GM12878 (cell line): ENCODE results near the gene EXOSC10. TPM values are rescaled to one million over a fixed set of nuclear protein-coding genes. Genes with fewer than 3 reads are reported as not detected.

Experiments
- ATAC-seq: fragments of 200-7000 bp; cut with Tn5 transposase; 3 replicates; pipeline ENCODE4 v1.9.1; 2020; ENCODE audit warnings: mild to moderate bottlenecking, moderate library complexity
- BruUV-seq: library from RNA; stranded (reverse); fragments of 400-500 nt; replicated peaks from 2 replicates; lab custom pipeline; 2021; lab: Mats Ljungman, UMichigan
- CTCF ChIA-PET: fragments of 300-600 bp; sonication (Branson Sonifier 250); formaldehyde crosslinking; extraction: SDS; loops from one replicate; lab custom pipeline; 2021; ENCODE audit warnings: inconsistent platforms; lab: Yijun Ruan, JAX
- POLR2A ChIA-PET: fragments of 350-600 bp; formaldehyde crosslinking; extraction: SDS; loops from one replicate; lab custom pipeline; 2021; ENCODE audit warnings: inconsistent platforms; lab: Charles Lee
- RAD21 ChIA-PET: fragments of 300-600 bp; sonication (Branson Sonifier 250); formaldehyde crosslinking; loops from one replicate; lab custom pipeline; 2023; ENCODE audit warnings: antibody characterized with exemption; ENCODE audit not compliant: unreplicated experiment; lab: Charles Lee
- SMC1A ChIA-PET: fragments of 300-600 bp; sonication (Branson Sonifier 250); formaldehyde crosslinking; loops from one replicate; lab custom pipeline; 2023; ENCODE audit not compliant: unreplicated experiment, uncharacterized antibody; lab: Charles Lee
- DNase-seq: peaks from one replicate; pipeline ENCODE4 v3.0.0-alpha.2; 2011; ENCODE audit warnings: low read depth, low spot score
- FAIRE-seq: peaks from 3 replicates; lab custom pipeline; 2011; peaks lifted over from hg19 to GRCh38; lab: Jason Lieb, UNC
- H2AFZ ChIP-seq: 2 replicates; pipeline ENCODE4 v1.6.0; 2011; ENCODE audit warnings: low read depth, low read length, control low read depth; ENCODE audit not compliant: control insufficient read depth
- H3K27ac ChIP-seq: 2 replicates; pipeline ENCODE4 v1.5.1; 2011; ENCODE audit warnings: control low read depth; ENCODE audit not compliant: control insufficient read depth, insufficient read depth
- H3K27me3 ChIP-seq, 2 experiments: replicated peaks in 1 of 2; 2 replicates each; pipeline versions ENCODE4 v1.6.0 to v1.6.1; 2011; ENCODE audit warnings: low read length in 1 of 2; ENCODE audit not compliant: control insufficient read depth in 2 of 2, insufficient read depth in 2 of 2
- H3K36me3 ChIP-seq, 2 experiments: 2 replicates each; pipeline ENCODE4 v1.5.1; 2011; ENCODE audit warnings: low read length in 1 of 2; ENCODE audit not compliant: control insufficient read depth in 2 of 2, insufficient read depth in 2 of 2
- H3K4me1 ChIP-seq: 2 replicates; pipeline ENCODE4 v1.6.1; 2011; ENCODE audit warnings: mild to moderate bottlenecking, low read length, moderate library complexity, mixed read lengths; ENCODE audit not compliant: control insufficient read depth, insufficient read depth
- H3K4me2 ChIP-seq: 2 replicates; pipeline ENCODE4 v1.6.0; 2011; ENCODE audit warnings: control low read depth; ENCODE audit not compliant: control insufficient read depth, insufficient read depth
- H3K4me3 ChIP-seq: fragments of 200-600 bp; sonication (generic); 2 replicates; pipeline ENCODE4 v1.5.1; 2016
- H3K79me2 ChIP-seq: 2 replicates; pipeline ENCODE4 v1.6.0; 2011; ENCODE audit warnings: low read length; ENCODE audit not compliant: control insufficient read depth, insufficient read depth
- H3K9ac ChIP-seq: 2 replicates; pipeline ENCODE4 v1.8.0; 2011; ENCODE audit warnings: low read length, control low read depth, mixed read lengths; ENCODE audit not compliant: control insufficient read depth, insufficient read depth
- H3K9me3 ChIP-seq: replicated peaks from 3 replicates; pipeline ENCODE4 v1.5.1; 2011; ENCODE audit warnings: mild to moderate bottlenecking, low read length; ENCODE audit not compliant: control insufficient read depth, insufficient read depth
- H4K20me1 ChIP-seq: 2 replicates; pipeline ENCODE4 v1.6.0; 2011; ENCODE audit not compliant: control insufficient read depth, insufficient read depth
- ATF2 ChIP-seq: IDR thresholded peaks from 2 replicates; pipeline ENCODE4 v1.6.1; 2012; ENCODE audit warnings: low read length, inconsistent platforms
- BCLAF1 ChIP-seq: fragments of 450-650 bp; IDR thresholded peaks from 2 replicates; pipeline ENCODE4 v1.6.1; 2017; ENCODE audit warnings: antibody characterized with exemption, mild to moderate bottlenecking, moderate library complexity
- BHLHE40 ChIP-seq, 2 experiments: fragments of 450-650 bp in 1 of 2; IDR thresholded peaks; 2 replicates each; pipeline ENCODE4 v1.6.1; 2011 to 2017; ENCODE audit warnings: low read depth in 2 of 2, borderline replicate concordance in 1 of 2, improper control_type of control experiment in 1 of 2, low read length in 1 of 2, mild to moderate bottlenecking in 1 of 2
- BRCA1 ChIP-seq: IDR thresholded peaks from 2 replicates; pipeline ENCODE4 v1.6.1; 2011; ENCODE audit warnings: low read depth, low read length, improper control_type of control experiment
- HDAC2 ChIP-seq: fragments of 200-600 bp; sonication (generic); IDR thresholded peaks from 2 replicates; pipeline ENCODE4 v1.6.1; 2017
- NBN ChIP-seq: fragments of 450-650 bp; IDR thresholded peaks from 2 replicates; pipeline ENCODE4 v1.6.1; 2016
- NRF1 ChIP-seq: conservative IDR thresholded peaks from 2 replicates; pipeline ENCODE4 v1.6.1; 2011; ENCODE audit warnings: mild to moderate bottlenecking, low read depth, low read length, improper control_type of control experiment
- RBBP5 ChIP-seq: fragments of 200-600 bp; sonication (generic); conservative IDR thresholded peaks from 2 replicates; pipeline ENCODE4 v1.6.1; 2016
- RELB ChIP-seq: fragments of 450-650 bp; IDR thresholded peaks from 2 replicates; pipeline ENCODE4 v1.6.1; 2017; ENCODE audit warnings: low read depth, mild to moderate bottlenecking, moderate library complexity
- SIX5 ChIP-seq: IDR thresholded peaks from 2 replicates; pipeline ENCODE4 v1.6.1; 2011; ENCODE audit warnings: mild to moderate bottlenecking, low read depth, low read length, moderate library complexity; ENCODE audit not compliant: severe bottlenecking
- SPI1 ChIP-seq: IDR thresholded peaks from 2 replicates; pipeline ENCODE4 v1.6.1; 2011; ENCODE audit warnings: low read depth, mild to moderate bottlenecking, low read length, moderate library complexity, borderline replicate concordance; ENCODE audit not compliant: insufficient read depth
- TAF1 ChIP-seq: IDR thresholded peaks from 2 replicates; pipeline ENCODE4 v1.6.1; 2011; ENCODE audit warnings: mild to moderate bottlenecking, low read depth, low read length, borderline replicate concordance
- TARDBP ChIP-seq: IDR thresholded peaks from 2 replicates; pipeline ENCODE4 v1.6.1; 2016; ENCODE audit warnings: borderline replicate concordance
- TCF3 ChIP-seq: IDR thresholded peaks from 2 replicates; pipeline ENCODE4 v1.6.1; 2012; ENCODE audit warnings: low read depth, mild to moderate bottlenecking, low read length, borderline replicate concordance; ENCODE audit not compliant: insufficient read depth
- WGBS: methylation state at CpG from one replicate; pipeline ENCODE4 v1.1.6; 2016; ENCODE audit warnings: low lambda C conversion rate; ENCODE audit not compliant: insufficient replicate concordance, insufficient coverage; ENCODE audit errors: missing lambda C conversion rate; 5-methylcytosine and 5-hydroxymethylcytosine counted together
- in situ Hi-C: fragments of 300-500 bp; cut with MboI; formaldehyde crosslinking; loops from 9 replicates; pipeline ENCODE4 v1.14.3; 2018; ENCODE audit warnings: mixed read lengths
- intact Hi-C: fragments of 100-400 bp; cut with micrococcal nuclease; formaldehyde crosslinking; loops from one replicate; pipeline ENCODE4 v1.14.2; 2022; ENCODE audit not compliant: unreplicated experiment
- polyA plus RNA-seq, 11 experiments: library from polyadenylated mRNA; depleted of rRNA in 4 of 11; unstranded in 6 of 11; stranded (reverse) in 5 of 11; fragments of >200 nt; fragmentation: Nextera tagmentation in 4 of 11; fragmentation: Illumina TruSeq in 1 of 11; extraction: Ambion mirVana in 4 of 11; extraction: Trizol in 1 of 11; gene quantifications; 1 replicate in 1 of 11; 2 replicates in 10 of 11; pipeline versions ENCODE4 v1.2.1 to v1.2.3, GENCODE V29; 2011 to 2016; ENCODE audit warnings: inconsistent platforms in 2 of 11, missing spikeins in 2 of 11, low read depth in 1 of 11
- total RNA-seq, 4 experiments: library from RNA; depleted of rRNA in 3 of 4; stranded (reverse); fragments of >200 nt in 3 of 4; fragmentation: Illumina TruSeq in 1 of 4; extraction: Trizol in 1 of 4; gene quantifications; 2 replicates each; pipeline versions ENCODE4 v1.2.1 to v1.2.3, GENCODE V29; 2013 to 2021

Gene EXOSC10
- total and polyA plus RNA-seq, 10 of the 15 experiments (the other 5 are each of a cell fraction or from before 2014, with no cell fraction given): 16.2 to 86.5 (median 66.4) TPM

GRCh38 chr1:11044849-11045427 is 54.7 kb downstream of the EXOSC10 start (continued):
- TF ChIP-seq SPI1: no peak
- no peak for TF ChIP-seq TAF1
- no peak for TF ChIP-seq BRCA1
- no peak for TF ChIP-seq RBBP5

GRCh38 chr1:11044086-11044848 is 55.4 kb downstream of the EXOSC10 start:
- no peaks in the 10 kb centered on the region for H4K20me1 ChIP-seq
- no peak for DNase-seq
- H3K79me2 ChIP-seq: no peaks in the 10 kb centered on the region
- no peak for FAIRE-seq
- H3K4me2 ChIP-seq: no peak overlapping the region
- no peak overlapping the region for H3K9ac ChIP-seq
- no peak overlapping the region for H3K4me3 ChIP-seq
- POLR2A ChIA-PET: no interaction called here
- ATAC-seq: no peak
- no TSS peak for BruUV-seq
- intact Hi-C loops: no loop called here
- in situ Hi-C loops: no loop called here
- H3K36me3 ChIP-seq: no peaks in the 10 kb centered on the region
- no peaks in the 10 kb centered on the region for H3K27me3 ChIP-seq
- 35% methylated on average over 14 of the region's 16 CpGs for WGBS
- no peak overlapping the region for H3K27ac ChIP-seq
- RAD21 ChIA-PET: interaction anchor here (0.5 kb wide), 1 partner anchor 605 kb away, joined by 3 read pairs; no protein-coding TSS in a partner anchor
- no peaks in the 10 kb centered on the region for H3K9me3 ChIP-seq
- SMC1A ChIA-PET: no interaction called here
- H3K4me1 ChIP-seq: no peaks in the 10 kb centered on the region
- CTCF ChIA-PET: no interaction called here
- no peak overlapping the region for H2AFZ ChIP-seq
- no peak for TF ChIP-seq RELB
- no peak for TF ChIP-seq HDAC2
- no peak for TF ChIP-seq NBN
- TF ChIP-seq NRF1: no peak
- TF ChIP-seq SIX5: no peak
- no peak for TF ChIP-seq BCLAF1
- no peak for TF ChIP-seq BHLHE40 (IDR thresholded peaks at IDR 0.05; ENCODE audit: borderline replicate concordance in 1 of 2, low read depth in 2 of 2, low read length in 1 of 2)
- TF ChIP-seq TCF3: no peak
- no peak for TF ChIP-seq RBBP5
- no peak for TF ChIP-seq ATF2
- TF ChIP-seq TARDBP: no peak
